Fibroblast of lung (primary cell): Measurements from ENCODE around the gene SDR42E1.

Experiments used
- EZH2 ChIP-seq: IDR thresholded peaks from 2 replicates; pipeline ENCODE4 v1.5.1; 2012; ENCODE audit warnings: low read length, control low read depth, mild to moderate bottlenecking; ENCODE audit errors: missing control alignments
- TF ChIP-seq, protein P1 (sequence below), 2 donors: IDR thresholded peaks in 1 of 2; conservative IDR thresholded peaks in 1 of 2; 1 replicate in 1 of 2; 2 replicates in 1 of 2; pipeline ENCODE4 v1.5.1; 2011 to 2012; ENCODE audit warnings: low read length in 2 of 2, control low read depth in 1 of 2, inconsistent platforms in 1 of 2, low read depth in 1 of 2, mild to moderate bottlenecking in 1 of 2

DNA sequence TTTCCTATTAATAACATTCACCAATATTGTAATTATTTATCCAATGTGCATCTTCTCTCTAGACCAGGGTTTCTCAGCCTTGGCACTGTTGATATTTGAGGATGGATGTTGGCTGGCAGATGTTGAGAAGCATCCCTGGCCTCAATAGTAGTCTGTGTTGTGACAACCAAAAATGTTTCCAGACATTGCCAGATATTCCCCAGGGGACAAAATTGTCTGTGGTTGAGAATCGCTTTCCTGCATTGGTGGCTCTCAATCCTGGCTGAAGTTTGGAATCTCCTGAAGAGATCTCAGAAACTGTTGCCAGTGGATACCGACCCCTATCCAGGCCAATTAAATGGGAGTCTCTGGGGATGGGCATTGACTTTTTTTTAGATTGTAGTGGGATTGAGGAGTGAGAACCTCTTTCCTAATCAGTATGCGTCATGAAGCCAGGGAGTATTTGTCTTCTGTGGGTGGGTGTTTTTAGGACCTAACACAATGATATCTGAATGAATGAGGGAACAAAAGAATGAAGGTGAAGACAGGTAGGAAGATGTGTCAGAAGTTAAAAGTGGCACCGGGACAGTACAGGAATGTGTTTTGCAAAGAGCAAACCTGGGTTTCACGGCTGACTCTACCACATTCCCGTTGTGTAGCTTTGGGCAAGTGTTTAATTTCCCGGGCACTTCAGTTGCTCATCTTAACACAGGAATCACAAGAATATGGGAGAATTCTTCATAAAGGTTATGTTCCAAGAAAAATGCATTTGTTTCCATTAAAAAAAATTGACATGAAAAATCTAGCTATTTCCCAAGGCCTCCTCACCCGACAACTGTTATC, 48.1 kb upstream of the SDR42E1 start:
- TF ChIP-seq, protein P1, sequence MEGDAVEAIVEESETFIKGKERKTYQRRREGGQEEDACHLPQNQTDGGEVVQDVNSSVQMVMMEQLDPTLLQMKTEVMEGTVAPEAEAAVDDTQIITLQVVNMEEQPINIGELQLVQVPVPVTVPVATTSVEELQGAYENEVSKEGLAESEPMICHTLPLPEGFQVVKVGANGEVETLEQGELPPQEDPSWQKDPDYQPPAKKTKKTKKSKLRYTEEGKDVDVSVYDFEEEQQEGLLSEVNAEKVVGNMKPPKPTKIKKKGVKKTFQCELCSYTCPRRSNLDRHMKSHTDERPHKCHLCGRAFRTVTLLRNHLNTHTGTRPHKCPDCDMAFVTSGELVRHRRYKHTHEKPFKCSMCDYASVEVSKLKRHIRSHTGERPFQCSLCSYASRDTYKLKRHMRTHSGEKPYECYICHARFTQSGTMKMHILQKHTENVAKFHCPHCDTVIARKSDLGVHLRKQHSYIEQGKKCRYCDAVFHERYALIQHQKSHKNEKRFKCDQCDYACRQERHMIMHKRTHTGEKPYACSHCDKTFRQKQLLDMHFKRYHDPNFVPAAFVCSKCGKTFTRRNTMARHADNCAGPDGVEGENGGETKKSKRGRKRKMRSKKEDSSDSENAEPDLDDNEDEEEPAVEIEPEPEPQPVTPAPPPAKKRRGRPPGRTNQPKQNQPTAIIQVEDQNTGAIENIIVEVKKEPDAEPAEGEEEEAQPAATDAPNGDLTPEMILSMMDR (conservative IDR thresholded peaks at IDR 0.05 in 1 of 2, IDR thresholded peaks at IDR 0.05 in 1 of 2; ENCODE audit: low read depth in 1 of 2, low read length in 2 of 2), result no peak
- no peak for TF ChIP-seq EZH2
